Kidney glomerular epithelial cell (primary cell): Measurements from ENCODE around the gene CLIP1.
"Not testable (repeated sequence)": the region's sequence is repeated elsewhere in the genome, so short reads cannot be mapped to it uniquely, and the experiment has no call there.

Experiments
- DNase-seq: peaks from one replicate; lab custom pipeline; 2025; lab: John Stamatoyannopoulos, UW

CLIP1 gene

DNA sequence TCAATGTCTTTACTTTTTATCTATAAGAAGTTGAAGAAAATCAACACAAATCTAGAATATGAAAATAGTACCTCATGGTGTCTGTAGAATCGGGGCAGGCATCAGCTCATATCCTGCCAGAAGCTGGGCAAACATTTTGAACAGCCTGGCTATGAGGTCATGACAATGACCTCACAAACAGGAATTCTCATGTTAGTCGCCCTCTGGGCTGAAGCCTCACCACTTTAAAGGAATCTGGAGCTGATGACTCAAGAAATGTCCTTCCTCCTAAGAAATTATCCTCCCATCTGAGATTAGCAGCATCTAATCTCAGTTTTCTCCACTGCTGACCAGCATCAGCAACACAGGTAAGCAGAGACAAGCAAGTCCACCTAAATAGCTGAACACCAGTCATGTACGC is 27.1 kb downstream of the CLIP1 start:
- peak; percentile 45 for DNase-seq

GRCh38 chr12:122394626-122395194 is 27.8 kb downstream of the CLIP1 start:
- no peak for DNase-seq

- DNase-seq = no peak
Measured at GRCh38 chr12:122393817-122394216, 28.7 kb downstream of the CLIP1 start.

- peak; percentile 17 for DNase-seq
Measured at GRCh38 chr12:122392411-122392810, 30.1 kb downstream of the CLIP1 start.

DNA sequence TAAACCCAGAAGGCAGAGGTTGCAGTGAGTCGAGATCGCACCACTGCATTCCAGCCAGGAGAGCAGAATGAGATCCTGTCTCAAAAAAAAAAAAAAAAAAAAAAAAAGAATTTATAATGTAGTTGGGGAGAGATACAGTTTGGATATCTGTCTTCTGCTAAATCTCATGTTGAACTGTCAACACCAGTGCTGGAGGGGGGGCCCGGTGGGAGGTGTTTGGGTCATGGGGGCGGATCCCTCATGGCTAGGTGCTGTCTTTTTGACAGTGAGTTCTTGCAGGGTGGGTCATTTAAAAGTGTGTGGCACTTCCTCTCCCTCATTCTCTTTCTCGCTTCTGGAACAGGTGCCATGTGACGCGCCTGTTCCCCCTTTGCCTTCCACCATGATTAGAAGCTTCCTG is 32.8 kb downstream of the CLIP1 start:
- no peak for DNase-seq

DNA sequence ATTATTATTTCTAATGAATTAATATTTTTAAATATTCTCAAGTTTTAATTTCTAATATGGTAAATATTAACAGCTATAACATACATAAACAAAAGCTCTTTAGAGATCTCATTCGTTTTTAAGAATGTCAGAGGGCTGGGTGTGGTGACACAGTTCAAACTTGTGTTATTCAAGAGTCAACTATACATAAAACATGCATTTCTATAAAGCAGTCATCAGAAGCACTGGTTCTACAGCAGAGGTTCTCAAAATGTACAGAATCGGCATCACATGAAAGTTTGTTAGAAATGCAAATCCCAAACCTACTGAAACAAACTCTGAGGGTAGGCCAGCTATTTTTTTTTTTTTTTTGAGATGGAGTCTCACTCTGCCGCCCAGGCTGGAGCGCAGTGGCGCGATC is 34.6 kb downstream of the CLIP1 start:
- DNase-seq = no peak

DNA sequence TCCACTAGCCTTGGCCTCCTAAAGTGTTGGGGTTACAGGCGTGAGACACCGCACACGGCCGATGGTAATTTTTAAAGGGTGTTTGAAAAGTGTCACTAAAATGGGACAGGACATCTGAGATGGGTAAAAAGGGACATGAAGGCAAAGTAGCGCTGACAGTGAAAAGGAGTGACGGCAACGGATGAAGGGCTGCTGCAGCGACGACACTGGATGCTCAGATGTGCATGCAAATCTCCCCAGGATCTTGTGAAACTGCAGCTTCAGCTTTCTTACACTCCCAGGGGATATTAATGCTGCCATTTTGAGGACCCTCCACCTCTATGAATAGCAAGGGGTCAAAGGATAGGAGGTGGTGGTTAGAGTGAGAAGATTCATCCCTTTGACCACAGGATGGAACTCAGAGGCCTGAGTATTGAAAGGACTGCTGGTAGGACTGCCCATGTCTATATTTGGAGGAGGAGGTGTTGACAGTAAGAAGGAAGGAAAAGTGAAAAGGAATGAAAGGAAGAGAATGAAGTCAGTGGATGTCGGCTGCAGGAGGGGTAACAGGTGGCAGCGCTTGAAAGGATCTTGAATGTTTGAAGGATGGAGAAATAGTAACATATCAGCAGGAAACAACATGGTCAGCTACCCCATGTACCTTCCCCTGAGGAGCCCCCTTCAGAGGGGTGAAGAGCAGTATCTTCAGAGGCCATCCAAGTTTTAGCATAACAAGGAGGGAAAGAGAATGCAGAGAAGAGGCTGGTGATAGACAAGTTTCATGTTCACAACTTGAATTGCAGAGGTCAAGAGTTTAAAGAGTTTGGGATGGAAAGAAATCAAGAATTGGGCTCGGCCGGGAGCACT is 37.1 kb downstream of the CLIP1 start:
- DNase-seq = no peak

- no peak for DNase-seq
Measured at GRCh38 chr12:122382919-122383350, 39.5 kb downstream of the CLIP1 start.

DNA sequence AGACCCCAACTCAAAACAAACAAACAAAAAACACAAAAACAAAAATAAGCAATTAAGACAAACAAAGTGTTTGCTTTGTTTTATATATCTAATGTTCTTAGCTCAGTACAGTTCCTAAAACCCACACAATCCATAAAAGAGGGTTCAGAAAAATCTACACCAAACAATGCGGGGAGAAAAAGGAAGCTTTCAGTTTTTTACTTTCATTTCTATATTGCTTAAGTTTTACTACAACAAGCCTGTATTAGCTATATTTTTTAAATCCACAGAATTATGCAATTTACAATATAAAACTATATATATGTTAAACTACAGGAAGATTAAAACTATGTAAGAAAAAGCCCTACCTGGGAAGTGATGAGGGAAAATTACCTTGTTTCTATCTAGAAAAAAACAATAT is 41.4 kb downstream of the CLIP1 start:
- no peak for DNase-seq

DNA sequence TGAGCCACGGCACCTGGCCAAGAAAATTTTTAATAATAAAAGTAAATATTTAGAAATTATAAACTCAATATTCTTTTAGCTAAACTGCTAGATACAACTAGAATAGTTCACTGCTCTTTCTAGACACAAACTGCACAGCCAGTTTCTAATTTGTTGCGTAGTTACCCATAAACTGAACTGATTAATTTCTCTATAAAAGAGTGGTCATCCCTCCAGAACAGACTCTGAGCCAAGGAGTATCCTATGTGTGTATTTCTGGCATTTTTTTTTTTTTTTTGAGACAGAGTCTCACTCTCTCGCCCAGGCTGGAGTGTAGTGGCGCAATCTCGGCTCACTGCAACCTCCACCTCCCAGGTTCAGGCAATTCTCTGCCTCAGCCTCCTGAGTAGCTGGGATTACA is 45.7 kb downstream of the CLIP1 start:
- DNase-seq = not testable (repeated sequence)

GRCh38 chr12:122374707-122375106 is 47.8 kb downstream of the CLIP1 start:
- no peak for DNase-seq

- no peak for DNase-seq
Measured at GRCh38 chr12:122371475-122372045, 50.9 kb downstream of the CLIP1 start.

DNA sequence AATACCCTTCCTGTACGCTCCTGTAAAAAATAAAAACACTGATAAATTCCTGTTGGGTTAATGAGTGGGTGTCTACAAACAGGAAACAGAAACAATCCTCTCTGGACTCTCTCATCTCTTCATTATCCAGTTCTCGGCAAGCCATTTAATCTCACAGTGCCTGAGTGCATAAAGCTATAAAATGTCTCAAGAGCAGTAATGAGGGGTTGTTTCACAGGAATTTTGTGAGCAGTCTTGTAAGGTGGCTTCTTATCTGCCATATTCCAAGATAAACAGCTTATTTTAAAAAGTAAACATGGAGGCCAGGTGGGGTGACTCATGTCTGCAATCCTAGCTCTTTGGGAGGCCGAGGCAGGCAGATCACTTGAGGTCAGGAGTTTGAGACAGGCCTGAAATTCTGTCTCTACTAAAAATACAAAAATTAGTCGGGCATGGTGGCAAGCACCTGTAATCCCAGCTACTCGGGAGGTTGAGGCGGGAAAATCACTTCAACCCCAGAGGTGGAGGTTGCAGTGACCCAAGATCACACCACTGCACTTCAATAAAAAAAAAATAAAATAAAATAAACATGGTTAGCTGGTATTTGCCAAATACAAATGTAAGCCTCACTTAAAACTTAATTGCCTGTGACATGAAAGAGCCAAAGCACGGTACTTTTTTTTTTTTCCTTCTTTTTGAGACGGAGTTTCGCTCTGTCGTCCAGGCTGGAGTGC is 54.0 kb downstream of the CLIP1 start:
- DNase-seq = peak; percentile 89

- DNase-seq = not testable (repeated sequence)
Measured at GRCh38 chr12:122367632-122368031, 54.8 kb downstream of the CLIP1 start.

GRCh38 chr12:122366685-122367475 is 55.6 kb downstream of the CLIP1 start:
- DNase-seq = peak; percentile 97

GRCh38 chr12:122365226-122365625 is 57.2 kb downstream of the CLIP1 start:
- not testable (repeated sequence) for DNase-seq

DNA sequence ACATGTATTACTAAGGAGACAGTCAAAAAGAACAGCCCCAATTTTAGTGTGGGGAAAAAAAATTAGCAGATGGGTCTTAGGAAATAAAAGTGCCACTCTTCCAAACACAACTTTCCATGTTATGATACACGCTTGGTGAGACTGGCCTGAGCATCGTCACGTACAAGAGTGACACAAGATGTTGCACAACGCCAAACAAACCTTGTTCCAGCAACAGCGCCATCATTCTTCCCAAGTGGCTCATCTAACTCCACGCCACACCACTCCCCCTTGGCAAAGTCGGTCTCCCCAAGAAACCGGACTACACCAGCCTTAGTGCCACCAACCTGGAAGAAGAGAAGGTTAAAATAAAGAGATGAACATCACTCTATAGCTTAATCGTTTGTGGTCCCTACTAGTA is 58.7 kb downstream of the CLIP1 start:
- no peak for DNase-seq

GRCh38 chr12:122362755-122363154 is 59.7 kb downstream of the CLIP1 start:
- DNase-seq = no peak

DNA sequence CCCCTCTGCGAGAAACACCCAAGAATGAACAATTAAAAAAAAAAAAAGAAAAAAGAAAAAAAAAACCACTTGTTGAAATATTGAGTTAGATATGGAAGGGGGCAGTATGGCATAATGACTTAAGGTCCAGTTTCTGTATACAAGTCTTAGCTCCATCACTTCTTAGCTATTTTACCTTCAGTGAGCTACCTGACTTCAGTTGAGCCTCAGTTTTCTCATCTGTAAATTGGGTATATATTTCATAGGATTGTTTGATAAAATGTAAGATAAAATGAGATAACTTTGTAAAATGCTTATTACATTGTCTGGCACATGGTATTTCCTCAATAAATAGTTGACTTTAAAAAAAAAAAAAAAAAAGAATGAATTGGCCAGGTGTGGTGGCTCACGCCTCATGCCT is 64.1 kb downstream of the CLIP1 start:
- DNase-seq = not testable (repeated sequence)

GRCh38 chr12:122357536-122357935 is 64.9 kb downstream of the CLIP1 start:
- DNase-seq = not testable (repeated sequence)

- DNase-seq = not testable (repeated sequence)
Measured at GRCh38 chr12:122356991-122357390, 65.5 kb downstream of the CLIP1 start.

- DNase-seq = peak; percentile 55
Measured at GRCh38 chr12:122356192-122356635, 66.3 kb downstream of the CLIP1 start.
